Hematopoietic multipotent progenitor cell (in vitro differentiated cells): ENCODE results near the gene BCL2L11. TPM values are rescaled to one million over a fixed set of nuclear protein-coding genes. Genes with fewer than 3 reads are reported as not detected.

Experiments used
- DNase-seq, 3 donors: peaks; one replicate each; pipeline ENCODE4 v3.0.0-alpha.2; 2011 to 2015; ENCODE audit warnings: low read depth in 2 of 3, low spot score in 2 of 3
- total RNA-seq: library from RNA; depleted of rRNA; stranded (reverse); fragments of >200 nt; gene quantifications from one replicate; pipeline ENCODE4 v1.2.3, GENCODE V29; 2012

BCL2L11 gene
- total RNA-seq, 1 donor: 2.7 TPM

- no peak for DNase-seq
Observed at GRCh38 chr2:111142101-111142500, 21.4 kb downstream of the BCL2L11 start.

- no peak for DNase-seq
Observed at GRCh38 chr2:111143107-111143842, 22.6 kb downstream of the BCL2L11 start.

- no peak for DNase-seq
Observed at GRCh38 chr2:111143843-111144198, 23.1 kb downstream of the BCL2L11 start.

- DNase-seq: no peak
Observed at GRCh38 chr2:111145103-111145760, 24.5 kb downstream of the BCL2L11 start.

GRCh38 chr2:111145951-111146350, 25.2 kb downstream of the BCL2L11 start:
- DNase-seq: no peak

- no peak for DNase-seq
Observed at GRCh38 chr2:111148225-111148873, 27.6 kb downstream of the BCL2L11 start.

GRCh38 chr2:111148925-111149324, 28.2 kb downstream of the BCL2L11 start:
- no peak for DNase-seq

- no peak for DNase-seq
Observed at GRCh38 chr2:111149882-111150455, 29.3 kb downstream of the BCL2L11 start.

- DNase-seq: no peak
Observed at GRCh38 chr2:111154758-111155157, 34.0 kb downstream of the BCL2L11 start.

GRCh38 chr2:111155610-111156009, 34.9 kb downstream of the BCL2L11 start:
- DNase-seq: no peak

GRCh38 chr2:111156529-111156928, 35.8 kb downstream of the BCL2L11 start:
- no peak for DNase-seq

- DNase-seq: no peak
Observed at GRCh38 chr2:111157071-111157661, 36.5 kb downstream of the BCL2L11 start.

GRCh38 chr2:111157798-111158197, 37.1 kb downstream of the BCL2L11 start:
- DNase-seq: no peak

GRCh38 chr2:111159641-111160040, 38.9 kb downstream of the BCL2L11 start:
- DNase-seq: no peak

GRCh38 chr2:111160758-111161157, 40.0 kb downstream of the BCL2L11 start:
- no peak for DNase-seq

GRCh38 chr2:111161971-111162370, 41.3 kb downstream of the BCL2L11 start:
- no peak for DNase-seq

- peak in 2 of 3 donors; percentile 84 to 87 for DNase-seq
Observed at GRCh38 chr2:111162718-111163331, 42.1 kb downstream of the BCL2L11 start.

- DNase-seq: no peak
Observed at GRCh38 chr2:111164078-111164477, 43.4 kb downstream of the BCL2L11 start.

GRCh38 chr2:111165084-111165483, 44.4 kb downstream of the BCL2L11 start:
- no peak for DNase-seq

GRCh38 chr2:111166115-111166514, 45.4 kb downstream of the BCL2L11 start:
- DNase-seq: no peak
